UCSD-AML1 (cell line): Measurements from ENCODE around the gene OR51F2.
"Not testable (repeated sequence)": the region's sequence is repeated elsewhere in the genome, so short reads cannot be mapped to it uniquely, and the experiment has no call there.

Experiments
- DNase-seq: peaks from one replicate; lab custom pipeline; 2025; ENCODE audit not compliant: unreplicated experiment; lab: John Stamatoyannopoulos, UW

OR51F2 gene, protein sequence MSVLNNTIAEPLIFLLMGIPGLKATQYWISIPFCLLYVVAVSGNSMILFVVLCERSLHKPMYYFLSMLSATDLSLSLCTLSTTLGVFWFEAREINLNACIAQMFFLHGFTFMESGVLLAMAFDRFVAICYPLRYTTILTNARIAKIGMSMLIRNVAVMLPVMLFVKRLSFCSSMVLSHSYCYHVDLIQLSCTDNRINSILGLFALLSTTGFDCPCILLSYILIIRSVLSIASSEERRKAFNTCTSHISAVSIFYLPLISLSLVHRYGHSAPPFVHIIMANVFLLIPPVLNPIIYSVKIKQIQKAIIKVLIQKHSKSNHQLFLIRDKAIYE

GRCh38 chr11:4821021-4821420 is at the start of gene OR51F2:
Gene OR51F2 (plus strand): TSS chr11:4821321. CDS start chr11:4821422, 101 bp downstream.
- DNase-seq = no peak

GRCh38 chr11:4782454-4782853 is 38.7 kb upstream of the OR51F2 start:
- no peak for DNase-seq

- DNase-seq = no peak
Observed at GRCh38 chr11:4797206-4797605, 23.9 kb upstream of the OR51F2 start.

DNA sequence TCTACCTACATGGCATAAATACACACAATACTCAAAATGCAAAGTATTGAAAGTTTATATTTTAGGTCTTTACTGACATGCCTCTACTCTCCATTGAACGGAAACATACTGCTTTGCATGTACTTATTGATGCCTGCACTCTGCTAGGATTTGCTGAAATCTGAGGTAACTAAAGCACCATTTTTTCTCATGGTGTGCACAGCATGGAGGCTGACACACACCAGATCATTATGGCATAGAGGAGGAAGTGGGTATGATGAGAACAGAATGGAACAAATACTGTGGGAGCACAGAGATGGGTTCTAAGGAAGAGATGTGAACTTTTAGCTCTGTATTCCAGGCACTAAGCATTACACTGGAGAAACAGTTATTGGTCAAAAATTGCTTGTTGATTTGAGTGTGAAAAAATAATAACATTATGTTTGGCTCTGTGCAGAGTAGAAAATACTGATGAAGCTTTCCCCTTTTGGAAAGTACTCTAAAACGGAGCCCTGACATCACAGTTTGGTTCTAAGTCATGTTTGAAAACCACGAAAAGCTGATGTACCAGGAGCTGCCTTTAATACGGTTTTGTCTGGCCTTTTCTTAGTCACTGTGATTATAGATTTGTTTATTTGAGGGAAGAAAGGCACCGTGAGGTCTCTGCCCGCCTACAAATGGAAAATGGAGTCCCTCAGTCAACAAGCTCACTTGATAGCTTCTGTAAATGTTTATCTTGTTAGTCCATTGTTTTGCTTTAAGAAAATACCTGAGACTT is 22.5 kb upstream of the OR51F2 start:
- no peak for DNase-seq

DNA sequence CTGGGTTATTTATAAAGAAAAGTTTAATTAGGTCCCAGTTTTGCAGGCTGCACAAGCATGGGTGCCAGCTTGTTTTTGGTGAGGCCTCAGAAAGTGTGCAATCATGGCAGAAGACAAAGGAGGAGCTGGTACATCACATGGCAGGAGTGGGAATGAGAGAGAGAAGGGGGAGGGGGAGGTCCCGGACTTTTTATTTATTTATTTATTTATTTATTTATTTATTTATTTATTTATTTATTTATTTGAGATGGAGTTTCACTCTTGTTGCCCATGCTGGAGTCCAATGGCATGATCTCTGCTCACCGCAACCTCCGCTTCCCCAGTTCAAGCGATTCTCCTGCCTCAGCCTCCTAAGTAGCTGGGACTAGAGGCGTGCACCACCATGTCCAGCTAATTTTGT is 19.8 kb upstream of the OR51F2 start:
- DNase-seq = not testable (repeated sequence)

- no peak for DNase-seq
Observed at GRCh38 chr11:4804280-4804679, 16.8 kb upstream of the OR51F2 start, which contains the start of gene OR52R1. Gene OR52R1 (minus strand): TSS chr11:4804380. CDS start chr11:4804380, 0 bp downstream.

DNA sequence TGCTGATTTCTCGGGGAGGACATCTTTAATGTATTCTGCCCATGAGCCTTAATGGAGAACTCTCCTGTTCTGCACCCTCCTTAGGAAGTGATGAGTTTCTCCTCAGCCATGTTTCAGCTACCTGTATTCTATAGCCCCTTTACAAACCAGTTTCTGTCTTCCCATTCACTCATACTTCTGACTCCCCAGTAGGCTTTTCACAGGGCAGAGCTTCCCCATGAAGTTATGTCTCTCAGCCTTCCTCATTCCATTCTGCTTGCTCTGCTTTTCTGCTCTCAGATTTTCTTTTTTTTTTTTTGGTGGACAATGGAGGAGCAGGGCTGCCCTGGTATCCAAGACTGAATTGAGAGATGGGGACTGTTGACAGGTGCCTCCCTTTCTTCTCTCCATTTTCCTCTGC is 12.6 kb upstream of the OR51F2 start:
- no peak for DNase-seq

GRCh38 chr11:4809246-4809645 is 11.9 kb upstream of the OR51F2 start:
- DNase-seq = no peak

DNA sequence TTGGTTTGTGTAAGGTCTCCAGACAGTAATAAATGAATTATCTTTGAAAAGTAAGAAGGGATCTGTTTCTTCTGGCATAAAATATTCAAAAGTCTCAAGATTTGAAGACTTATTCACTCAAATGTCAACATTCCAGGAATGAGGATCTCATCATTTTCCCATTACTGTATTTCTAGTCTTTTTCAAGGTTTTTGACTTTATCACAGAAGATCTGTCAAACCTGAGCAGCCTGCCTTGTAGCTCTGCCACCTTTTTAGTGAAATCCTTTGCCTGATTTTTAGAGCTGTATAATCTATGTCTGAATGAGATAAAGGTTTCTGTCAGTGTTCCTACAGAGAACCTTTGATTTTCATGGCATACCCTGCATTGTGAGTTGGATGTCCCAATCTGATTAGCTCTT is 4.0 kb downstream of the OR51F2 start:
- no peak for DNase-seq

- DNase-seq = no peak
Observed at GRCh38 chr11:4826425-4826824, 5.3 kb downstream of the OR51F2 start.

- no peak for DNase-seq
Observed at GRCh38 chr11:4830346-4830745, 9.2 kb downstream of the OR51F2 start.

GRCh38 chr11:4830909-4831308 is 9.8 kb downstream of the OR51F2 start:
- no peak for DNase-seq

DNA sequence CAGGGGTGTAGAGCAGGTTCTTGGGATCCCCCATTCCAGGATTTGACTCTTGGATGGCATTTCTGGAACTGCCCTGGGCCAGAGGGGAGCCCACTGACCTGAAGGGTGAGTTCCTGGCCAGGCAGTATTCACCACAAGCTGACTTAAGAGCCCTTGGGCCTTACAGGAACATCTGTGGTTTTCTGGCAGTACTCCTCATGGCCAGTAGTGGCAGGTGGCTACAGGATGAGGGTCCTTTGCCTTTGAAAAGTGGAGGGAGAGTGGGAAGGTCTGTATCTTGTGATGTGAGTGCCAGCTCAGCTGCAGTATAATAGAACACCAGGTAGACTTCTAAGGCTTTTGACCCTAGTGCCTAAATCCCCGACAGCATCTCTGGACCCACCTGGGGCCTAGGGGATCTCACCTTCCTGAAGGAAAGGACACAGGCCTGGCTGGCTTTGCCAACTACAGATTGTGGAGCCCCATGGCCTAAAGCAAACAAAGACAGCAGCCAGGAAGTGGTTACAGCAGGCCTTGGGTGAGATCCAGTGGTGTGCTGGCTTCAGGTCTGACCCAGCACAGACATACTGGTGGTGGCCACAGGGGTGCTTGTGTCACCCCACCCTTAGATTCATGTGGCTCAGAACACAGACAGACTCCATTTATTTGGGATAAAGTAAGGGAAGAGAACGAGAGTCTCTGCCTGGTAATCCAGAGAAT is 18.9 kb downstream of the OR51F2 start:
- no peak for DNase-seq

DNA sequence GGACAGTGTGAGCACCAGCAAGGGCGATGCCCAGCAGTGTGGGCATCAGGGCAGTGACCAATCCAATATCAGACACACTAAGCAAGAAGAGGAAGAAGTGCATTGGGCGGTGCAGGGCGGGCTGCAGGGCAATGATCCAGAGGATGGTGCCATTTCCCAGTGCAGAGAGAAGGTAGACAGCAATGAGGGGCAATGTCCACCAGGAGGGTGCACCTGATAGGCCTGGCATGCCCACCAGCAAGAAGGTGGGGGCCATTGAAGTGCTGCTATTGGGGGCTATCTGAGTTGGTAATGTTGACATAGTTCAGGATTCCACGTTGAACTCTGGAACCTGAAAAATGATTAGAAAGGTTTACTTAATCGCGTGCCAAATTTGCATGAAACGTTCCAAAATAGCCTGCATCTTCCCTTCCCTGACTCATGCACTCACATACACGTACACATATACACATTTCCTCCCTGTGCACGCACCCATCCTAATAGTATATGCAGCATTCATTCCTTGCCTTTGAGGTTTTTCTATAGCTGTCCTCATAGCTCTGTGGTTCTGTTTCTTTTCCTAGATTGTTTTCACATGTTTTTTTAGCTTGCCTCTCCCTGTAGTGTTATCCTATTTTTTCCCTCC is 27.9 kb downstream of the OR51F2 start, which contains the start of gene OR51S1:
Gene OR51S1, minus strand, starts transcription at position 301 of the 625 bp plus-strand sequence. Its CDS starts 0 bp downstream, at position 301.
- no peak for DNase-seq

GRCh38 chr11:4851033-4851432 is 29.9 kb downstream of the OR51F2 start:
- no peak for DNase-seq

DNA sequence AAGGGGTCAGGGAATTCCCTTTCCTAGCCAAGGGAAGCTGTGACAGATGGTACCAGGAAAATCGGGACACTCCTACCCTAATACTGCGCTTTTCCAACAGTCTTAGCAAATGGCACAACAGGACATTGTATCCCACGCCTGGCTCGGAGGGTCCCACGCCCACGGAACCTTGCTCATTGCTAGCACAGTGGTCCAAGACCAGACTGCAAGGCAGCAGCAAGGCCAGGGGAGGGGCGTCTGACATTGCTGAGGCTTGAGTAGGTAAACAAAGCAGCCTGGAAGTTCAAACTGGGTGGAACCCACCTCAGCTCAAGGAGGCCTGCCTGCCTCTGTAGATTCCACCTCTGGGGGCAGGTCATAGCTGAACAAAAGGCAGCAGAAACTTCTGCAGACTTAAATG is 33.2 kb downstream of the OR51F2 start:
- not testable (repeated sequence) for DNase-seq

- DNase-seq = no peak
Observed at GRCh38 chr11:4862447-4863236, 41.5 kb downstream of the OR51F2 start.

DNA sequence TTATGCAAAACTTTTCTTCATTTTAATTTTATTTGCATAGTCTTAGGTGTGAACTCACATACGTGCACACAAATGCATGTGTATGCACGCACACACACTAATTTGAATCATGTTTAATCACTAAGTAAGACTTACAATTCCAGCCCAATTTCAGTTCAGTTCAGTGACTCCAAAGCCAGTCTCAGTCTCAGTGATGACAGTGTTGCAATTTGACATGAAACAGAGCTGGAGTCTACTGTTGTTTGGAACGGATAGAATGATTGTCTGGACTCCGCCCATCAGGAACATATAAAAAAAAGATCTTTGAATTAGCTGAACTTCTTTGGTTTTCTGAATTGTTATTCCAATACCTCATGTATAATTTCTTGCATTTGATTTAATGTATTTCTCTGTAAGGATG is 42.8 kb downstream of the OR51F2 start:
- DNase-seq = no peak

DNA sequence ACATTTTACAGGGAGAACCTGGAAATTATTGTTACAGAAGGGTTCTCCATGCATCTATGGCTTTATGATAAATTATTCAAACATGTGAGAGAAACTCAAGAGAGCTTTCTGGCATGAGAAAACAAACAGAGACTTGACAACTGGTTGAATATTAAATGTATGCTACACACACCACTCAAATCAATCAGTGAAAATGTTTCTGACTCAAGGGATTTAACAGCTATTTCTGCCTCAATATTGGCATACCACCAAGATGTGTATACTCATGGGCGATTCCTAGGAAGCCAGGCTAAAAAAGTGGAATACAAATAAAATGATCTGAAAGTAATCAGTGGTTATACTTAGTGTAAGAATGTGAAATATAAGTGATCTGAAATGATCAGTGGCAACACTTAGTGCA is 44.7 kb downstream of the OR51F2 start:
- DNase-seq = no peak
